ENCODE measurements around the gene DCLK1. TPM values are rescaled to one million over a fixed set of nuclear protein-coding genes. Genes with fewer than 3 reads are reported as not detected.

DCLK1 gene
- total RNA-seq, 1 donor from 2014 or later, result 2.2 TPM

GRCh38 chr13:35876601-35877000 lies 254.6 kb downstream of the DCLK1 start:
- DNase-seq (ENCODE audit: extremely low read depth, low read depth, low spot score), result no peak

- no peak for DNase-seq (ENCODE audit: extremely low read depth, low read depth, low spot score)
Observed at GRCh38 chr13:35874704-35875103, 256.5 kb downstream of the DCLK1 start.

- no peak for DNase-seq (ENCODE audit: extremely low read depth, low read depth, low spot score)
Observed at GRCh38 chr13:35872369-35872768, 258.8 kb downstream of the DCLK1 start.

- DNase-seq (ENCODE audit: extremely low read depth, low read depth, low spot score), result no peak
Observed at GRCh38 chr13:35871561-35871960, 259.6 kb downstream of the DCLK1 start.

- DNase-seq (ENCODE audit: extremely low read depth, low read depth, low spot score), result no peak
Observed at GRCh38 chr13:35866801-35867200, 264.4 kb downstream of the DCLK1 start.

GRCh38 chr13:35865341-35866240 lies 265.6 kb downstream of the DCLK1 start:
- DNase-seq (ENCODE audit: extremely low read depth, low read depth, low spot score), result no peak

GRCh38 chr13:35860661-35861060 lies 270.5 kb downstream of the DCLK1 start:
- DNase-seq (ENCODE audit: extremely low read depth, low read depth, low spot score), result no peak

- no peak for DNase-seq (ENCODE audit: extremely low read depth, low read depth, low spot score)
Observed at GRCh38 chr13:35859981-35860380, 271.2 kb downstream of the DCLK1 start.

GRCh38 chr13:35858665-35859064 lies 272.5 kb downstream of the DCLK1 start:
- no peak for DNase-seq (ENCODE audit: extremely low read depth, low read depth, low spot score)

GRCh38 chr13:35857769-35858168 lies 273.4 kb downstream of the DCLK1 start:
- DNase-seq (ENCODE audit: extremely low read depth, low read depth, low spot score), result no peak

GRCh38 chr13:35856721-35857364 lies 274.3 kb downstream of the DCLK1 start:
- no peak for DNase-seq (ENCODE audit: extremely low read depth, low read depth, low spot score)

- no peak for DNase-seq (ENCODE audit: extremely low read depth, low read depth, low spot score)
Observed at GRCh38 chr13:35856084-35856483, 275.1 kb downstream of the DCLK1 start.

- DNase-seq (ENCODE audit: extremely low read depth, low read depth, low spot score), result no peak
Observed at GRCh38 chr13:35855531-35856019, 275.6 kb downstream of the DCLK1 start.

GRCh38 chr13:35854286-35854685 lies 276.9 kb downstream of the DCLK1 start:
- no peak for DNase-seq (ENCODE audit: extremely low read depth, low read depth, low spot score)

GRCh38 chr13:35851881-35852280 lies 279.3 kb downstream of the DCLK1 start:
- DNase-seq (ENCODE audit: extremely low read depth, low read depth, low spot score), result no peak

- DNase-seq (ENCODE audit: extremely low read depth, low read depth, low spot score), result no peak
Observed at GRCh38 chr13:35851356-35851755, 279.8 kb downstream of the DCLK1 start.

GRCh38 chr13:35850569-35850968 lies 280.6 kb downstream of the DCLK1 start:
- no peak for DNase-seq (ENCODE audit: extremely low read depth, low read depth, low spot score)

- no peak for DNase-seq (ENCODE audit: extremely low read depth, low read depth, low spot score)
Observed at GRCh38 chr13:35849256-35849644, 281.9 kb downstream of the DCLK1 start.

- no peak for DNase-seq (ENCODE audit: extremely low read depth, low read depth, low spot score)
Observed at GRCh38 chr13:35848336-35849255, 282.6 kb downstream of the DCLK1 start.

- no peak for DNase-seq (ENCODE audit: extremely low read depth, low read depth, low spot score)
Observed at GRCh38 chr13:35843272-35843671, 287.9 kb downstream of the DCLK1 start.

GRCh38 chr13:35841060-35841521 lies 290.1 kb downstream of the DCLK1 start:
- DNase-seq (ENCODE audit: extremely low read depth, low read depth, low spot score), result no peak
